Activated CD8-positive, alpha-beta memory T cell treated with anti-CD3 and anti-CD28 coated beads, Interleukin-2, amount 10 ng/mL, durations not matched to agents 7 days and 5 days (primary cell): ENCODE data around the gene GAK. TPM values are rescaled to one million over a fixed set of nuclear protein-coding genes. Genes with fewer than 3 reads are reported as not detected.
"Not testable (repeated sequence)": the region's sequence is repeated elsewhere in the genome, so short reads cannot be mapped to it uniquely, and the experiment has no call there.

Source experiments
- ATAC-seq: fragments of 150-1000 bp; cut with Tn5 transposase; one replicate; pipeline ENCODE4 v1.10.0; 2021; ENCODE audit warnings: moderate library complexity
- CTCF ChIA-PET: fragments of 350-600 bp; sonication (Branson Sonifier 250); formaldehyde crosslinking; loops from one replicate; lab custom pipeline; 2021; ENCODE audit warnings: antibody characterized with exemption; lab: Charles Lee
- DNase-seq: peaks from one replicate; pipeline ENCODE4 v3.0.0-alpha.2; 2020
- H3K27ac Mint-ChIP-seq: one replicate; pipeline ENCODE4 v1.8.0; 2021; ENCODE audit warnings: mild to moderate bottlenecking, mixed read lengths
- H3K27me3 Mint-ChIP-seq: one replicate; pipeline ENCODE4 v1.8.0; 2021; ENCODE audit warnings: mixed read lengths
- H3K36me3 Mint-ChIP-seq: one replicate; pipeline ENCODE4 v1.8.0; 2021; ENCODE audit warnings: mild to moderate bottlenecking, mixed read lengths
- H3K4me1 Mint-ChIP-seq: one replicate; pipeline ENCODE4 v1.8.0; 2021; ENCODE audit warnings: mixed read lengths
- H3K4me3 Mint-ChIP-seq: one replicate; pipeline ENCODE4 v1.8.0; 2021; ENCODE audit warnings: mild to moderate bottlenecking, moderate library complexity, mixed read lengths
- H3K9me3 Mint-ChIP-seq: one replicate; pipeline ENCODE4 v1.8.0; 2022; ENCODE audit warnings: low read depth, mixed read lengths
- total RNA-seq, 2 experiments: library from RNA; stranded (reverse); gene quantifications; one replicate each; pipeline ENCODE4 v1.2.3, GENCODE V29; 2021

GAK gene
- total RNA-seq, 2 experiments from 2014 or later, result 152 to 176 TPM

- Mint-ChIP-seq H3K36me3 (no peaks in the 10 kb centered on the region), H3K27me3 (peaks cover 29% of the 10 kb centered on the region), H3K4me3 (no peak overlapping the region), H3K4me1 (no peaks in the 10 kb centered on the region), H3K27ac (no peak overlapping the region), H3K9me3 (no peaks in the 10 kb centered on the region)
- CTCF ChIA-PET, result no interaction called here
- ATAC-seq (no peak), DNase-seq (no peak)
Measured at GRCh38 chr4:807792-808191, 124.3 kb downstream of the GAK start.

GRCh38 chr4:806979-807378 is 125.1 kb downstream of the GAK start:
- ATAC-seq, H3K27ac Mint-ChIP-seq, H3K4me3 Mint-ChIP-seq, H3K36me3 Mint-ChIP-seq, H3K9me3 Mint-ChIP-seq, CTCF ChIA-PET, H3K4me1 Mint-ChIP-seq, DNase-seq: not testable (repeated sequence)
- H3K27me3 Mint-ChIP-seq, result peaks cover 25% of the 10 kb centered on the region

GRCh38 chr4:804804-805203 is 127.3 kb downstream of the GAK start:
- Mint-ChIP-seq H3K4me3 (no peak overlapping the region), H3K27ac (no peak overlapping the region), H3K9me3 (peaks cover 2% of the 10 kb centered on the region), H3K4me1 (peaks cover 4% of the 10 kb centered on the region), H3K36me3 (peaks cover 2% of the 10 kb centered on the region), H3K27me3 (peaks cover 18% of the 10 kb centered on the region)
- DNase-seq (no peak), ATAC-seq (no peak)
- CTCF ChIA-PET, result no interaction called here

- peaks cover 18% of the 10 kb centered on the region for H3K27me3 Mint-ChIP-seq
- H3K36me3 Mint-ChIP-seq, result peaks cover 2% of the 10 kb centered on the region
- CTCF ChIA-PET, result no interaction called here
- no peak overlapping the region for H3K4me3 Mint-ChIP-seq
- no peak overlapping the region for H3K27ac Mint-ChIP-seq
- peaks cover 13% of the 10 kb centered on the region for H3K4me1 Mint-ChIP-seq
- H3K9me3 Mint-ChIP-seq, result peaks cover 2% of the 10 kb centered on the region
- DNase-seq, result no peak
- no peak for ATAC-seq
Measured at GRCh38 chr4:803884-804283, 128.2 kb downstream of the GAK start.

- CTCF ChIA-PET, result no interaction called here
- Mint-ChIP-seq H3K27me3 (peaks cover 18% of the 10 kb centered on the region), H3K4me3 (no peak overlapping the region), H3K27ac (no peak overlapping the region), H3K36me3 (peaks cover 2% of the 10 kb centered on the region), H3K4me1 (peaks cover 16% of the 10 kb centered on the region), H3K9me3 (peaks cover 2% of the 10 kb centered on the region)
- DNase-seq, result no peak
- no peak for ATAC-seq
Measured at GRCh38 chr4:801436-802124, 130.5 kb downstream of the GAK start.

Other genes with a start within 250 kb of the GAK start
- gene SLC49A3, start 243.2 kb downstream of the GAK start, total RNA-seq, result 1 to 10 TPM; 1.1 to 1.5 TPM
- gene PCGF3, start 226.5 kb downstream of the GAK start, total RNA-seq, result 10 to 100 TPM; 38.9 to 49.0 TPM
- 1 to 10 TPM in 1 of 2 experiments, under 1 TPM in 1; 0.14 to 1.3 TPM for gene CPLX1, start 106.2 kb downstream of the GAK start, total RNA-seq
- gene TMEM175, start 144 bp upstream of the GAK start, total RNA-seq, result 10 to 100 TPM; 23.4 to 37.2 TPM
- 10 to 100 TPM; 22.9 to 27.6 TPM for gene DGKQ, start 41.3 kb upstream of the GAK start, total RNA-seq
- gene IDUA, start 54.7 kb upstream of the GAK start, total RNA-seq, result 10 to 100 TPM; 27.1 to 28.1 TPM
- not detected for gene SLC26A1, start 61.1 kb upstream of the GAK start, total RNA-seq
- gene FGFRL1, start 79.3 kb upstream of the GAK start, total RNA-seq, result 1 to 10 TPM; 8.4 to 9.3 TPM
- 1 to 10 TPM; 1.2 to 3.2 TPM for gene RNF212, start 181.2 kb upstream of the GAK start, total RNA-seq
- 10 to 100 TPM; 11.7 to 28.0 TPM for gene SPON2, start 240.3 kb upstream of the GAK start, total RNA-seq